C4-2B (cell line): ENCODE results near the gene UNG.

Experiments used
- ZFX ChIP-seq: fragments of 450-650 bp; IDR thresholded peaks from 2 replicates; pipeline ENCODE4 v1.6.1; 2017
- TF ChIP-seq, protein P1 (sequence below): fragments of 450-650 bp; conservative IDR thresholded peaks from 2 replicates; pipeline ENCODE4 v1.5.1; 2017; ENCODE audit warnings: mild to moderate bottlenecking

- TF ChIP-seq, protein P1, sequence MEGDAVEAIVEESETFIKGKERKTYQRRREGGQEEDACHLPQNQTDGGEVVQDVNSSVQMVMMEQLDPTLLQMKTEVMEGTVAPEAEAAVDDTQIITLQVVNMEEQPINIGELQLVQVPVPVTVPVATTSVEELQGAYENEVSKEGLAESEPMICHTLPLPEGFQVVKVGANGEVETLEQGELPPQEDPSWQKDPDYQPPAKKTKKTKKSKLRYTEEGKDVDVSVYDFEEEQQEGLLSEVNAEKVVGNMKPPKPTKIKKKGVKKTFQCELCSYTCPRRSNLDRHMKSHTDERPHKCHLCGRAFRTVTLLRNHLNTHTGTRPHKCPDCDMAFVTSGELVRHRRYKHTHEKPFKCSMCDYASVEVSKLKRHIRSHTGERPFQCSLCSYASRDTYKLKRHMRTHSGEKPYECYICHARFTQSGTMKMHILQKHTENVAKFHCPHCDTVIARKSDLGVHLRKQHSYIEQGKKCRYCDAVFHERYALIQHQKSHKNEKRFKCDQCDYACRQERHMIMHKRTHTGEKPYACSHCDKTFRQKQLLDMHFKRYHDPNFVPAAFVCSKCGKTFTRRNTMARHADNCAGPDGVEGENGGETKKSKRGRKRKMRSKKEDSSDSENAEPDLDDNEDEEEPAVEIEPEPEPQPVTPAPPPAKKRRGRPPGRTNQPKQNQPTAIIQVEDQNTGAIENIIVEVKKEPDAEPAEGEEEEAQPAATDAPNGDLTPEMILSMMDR = no peak
- TF ChIP-seq ZFX = no peak
Observed at GRCh38 chr12:109160433-109160832, 63.0 kb downstream of the UNG start.
